ENCODE results near the gene FZD2. TPM values are rescaled to one million over a fixed set of nuclear protein-coding genes. Genes with fewer than 3 reads are reported as not detected.

FZD2 gene
- total and polyA plus RNA-seq, 2 of the 13 experiments (the other 11 are each of a cell fraction or from before 2014, with no cell fraction given): 0.07 to 0.13 TPM

DNA sequence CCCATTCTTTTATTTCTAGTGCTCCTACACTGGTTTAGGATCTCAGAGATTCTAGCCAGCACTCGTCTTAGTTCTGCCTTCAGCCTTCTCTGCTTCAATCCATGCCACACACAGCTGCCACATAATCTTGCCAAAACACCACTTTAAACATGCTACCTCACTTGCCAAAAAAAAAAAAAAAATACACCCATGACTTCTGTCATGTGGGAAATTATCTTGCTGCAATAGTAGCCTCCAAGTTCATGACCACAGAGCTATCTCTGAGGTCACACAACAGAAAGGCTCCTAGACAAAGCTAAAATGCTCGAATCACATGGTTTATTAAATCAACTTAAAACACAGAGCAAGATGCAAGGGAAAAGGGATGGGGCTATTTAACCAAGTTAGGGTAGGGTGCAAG lies 18.1 kb downstream of the FZD2 start:
- 1% methylated on average over 2 of the region's 2 CpGs for WGBS (ENCODE audit: low lambda C conversion rate)
- ATAC-seq (no peak), DNase-seq (ENCODE audit: low spot score) (no peak), FAIRE-seq (no peak)
- Histone ChIP-seq H3K4me1 (ENCODE audit: insufficient read depth, low read length) (no peaks in the 10 kb centered on the region), H3K27ac (ENCODE audit: extremely low read length, insufficient read depth, low read length) (no peak overlapping the region), H3K4me2 (ENCODE audit: low read depth, low read length) (no peak overlapping the region), H3K79me2 (ENCODE audit: insufficient read depth, low read length) (no peaks in the 10 kb centered on the region), H2AFZ (ENCODE audit: low read length) (no peak overlapping the region), H3K9me3 (ENCODE audit: low read length) (no peaks in the 10 kb centered on the region), H3K36me3 (replicated peaks in 1 of 2; ENCODE audit: control insufficient read depth in 1 of 2, insufficient read depth in 2 of 2, low read length in 2 of 2) (no peaks in the 10 kb centered on the region), H3K4me3 (replicated peaks in 1 of 3; ENCODE audit: insufficient read depth in 1 of 3, low read depth in 2 of 3, low read length in 3 of 3) (no peak overlapping the region), H3K9ac (ENCODE audit: insufficient read depth, low read depth, low read length) (no peak overlapping the region), H3K27me3 (ENCODE audit: control insufficient read depth in 1 of 2, insufficient read depth in 2 of 2, low read length in 2 of 2) (peaks cover 0 to 16% of the 10 kb centered on the region in 2 experiments; a peak in 1 of 5 replicates), H4K20me1 (ENCODE audit: insufficient read depth, low read length) (no peaks in the 10 kb centered on the region)
- in situ Hi-C loops (cut with HindIII; ENCODE audit: extremely low pct_ligation_motif_present, low pct_unique_long_range_greater_than_20kb) (no loop called here), intact Hi-C loops (cut with micrococcal nuclease; ENCODE audit: unreplicated experiment) (no loop called here)
- ChIA-PET POLR2A (no interaction called here), CTCF (ENCODE audit: low intra/inter-chr PET ratio, low total read pairs) (no interaction called here)
- BruUV-seq (replicated peaks): no TSS peak
- TF ChIP-seq TRIM24 (CRISPR knock-in tag; IDR thresholded peaks at IDR 0.05): no peak
- no peak for TF ChIP-seq PHB2 (IDR thresholded peaks at IDR 0.05; ENCODE audit: partially characterized antibody)
- no peak for TF ChIP-seq ZNF766 (CRISPR knock-in tag; IDR thresholded peaks at IDR 0.05; ENCODE audit: borderline replicate concordance)
- no peak for TF ChIP-seq HNF4G (IDR thresholded peaks at IDR 0.05; ENCODE audit: borderline replicate concordance, low read depth, low read length)
- no peak for TF ChIP-seq HNF4G (CRISPR knock-in tag; IDR thresholded peaks at IDR 0.05; ENCODE audit: borderline replicate concordance, low read depth)
- no peak for TF ChIP-seq ETV5 (CRISPR knock-in tag; IDR thresholded peaks at IDR 0.05; ENCODE audit: borderline replicate concordance)
- TF ChIP-seq HINFP (CRISPR knock-in tag; IDR thresholded peaks at IDR 0.05; ENCODE audit: low read depth): no peak
- no peak for TF ChIP-seq ZBTB1 (CRISPR knock-in tag; IDR thresholded peaks at IDR 0.05; ENCODE audit: borderline replicate concordance)
- no peak for TF ChIP-seq FOXJ3 (CRISPR knock-in tag; IDR thresholded peaks at IDR 0.05; ENCODE audit: borderline replicate concordance)
- TF ChIP-seq, protein P1, sequence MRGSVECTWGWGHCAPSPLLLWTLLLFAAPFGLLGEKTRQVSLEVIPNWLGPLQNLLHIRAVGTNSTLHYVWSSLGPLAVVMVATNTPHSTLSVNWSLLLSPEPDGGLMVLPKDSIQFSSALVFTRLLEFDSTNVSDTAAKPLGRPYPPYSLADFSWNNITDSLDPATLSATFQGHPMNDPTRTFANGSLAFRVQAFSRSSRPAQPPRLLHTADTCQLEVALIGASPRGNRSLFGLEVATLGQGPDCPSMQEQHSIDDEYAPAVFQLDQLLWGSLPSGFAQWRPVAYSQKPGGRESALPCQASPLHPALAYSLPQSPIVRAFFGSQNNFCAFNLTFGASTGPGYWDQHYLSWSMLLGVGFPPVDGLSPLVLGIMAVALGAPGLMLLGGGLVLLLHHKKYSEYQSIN (CRISPR knock-in tag; IDR thresholded peaks at IDR 0.05; ENCODE audit: borderline replicate concordance): no peak
- TF ChIP-seq, protein P2, sequence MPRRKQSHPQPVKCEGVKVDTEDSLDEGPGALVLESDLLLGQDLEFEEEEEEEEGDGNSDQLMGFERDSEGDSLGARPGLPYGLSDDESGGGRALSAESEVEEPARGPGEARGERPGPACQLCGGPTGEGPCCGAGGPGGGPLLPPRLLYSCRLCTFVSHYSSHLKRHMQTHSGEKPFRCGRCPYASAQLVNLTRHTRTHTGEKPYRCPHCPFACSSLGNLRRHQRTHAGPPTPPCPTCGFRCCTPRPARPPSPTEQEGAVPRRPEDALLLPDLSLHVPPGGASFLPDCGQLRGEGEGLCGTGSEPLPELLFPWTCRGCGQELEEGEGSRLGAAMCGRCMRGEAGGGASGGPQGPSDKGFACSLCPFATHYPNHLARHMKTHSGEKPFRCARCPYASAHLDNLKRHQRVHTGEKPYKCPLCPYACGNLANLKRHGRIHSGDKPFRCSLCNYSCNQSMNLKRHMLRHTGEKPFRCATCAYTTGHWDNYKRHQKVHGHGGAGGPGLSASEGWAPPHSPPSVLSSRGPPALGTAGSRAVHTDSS (CRISPR knock-in tag; conservative IDR thresholded peaks at IDR 0.05): no peak
- no peak for TF ChIP-seq ZNF619 (CRISPR knock-in tag; IDR thresholded peaks at IDR 0.05)
- no peak for TF ChIP-seq CREB1 (IDR thresholded peaks at IDR 0.05)
- TF ChIP-seq CREB1 (CRISPR knock-in tag; IDR thresholded peaks at IDR 0.05): no peak
- TF ChIP-seq, protein P3, sequence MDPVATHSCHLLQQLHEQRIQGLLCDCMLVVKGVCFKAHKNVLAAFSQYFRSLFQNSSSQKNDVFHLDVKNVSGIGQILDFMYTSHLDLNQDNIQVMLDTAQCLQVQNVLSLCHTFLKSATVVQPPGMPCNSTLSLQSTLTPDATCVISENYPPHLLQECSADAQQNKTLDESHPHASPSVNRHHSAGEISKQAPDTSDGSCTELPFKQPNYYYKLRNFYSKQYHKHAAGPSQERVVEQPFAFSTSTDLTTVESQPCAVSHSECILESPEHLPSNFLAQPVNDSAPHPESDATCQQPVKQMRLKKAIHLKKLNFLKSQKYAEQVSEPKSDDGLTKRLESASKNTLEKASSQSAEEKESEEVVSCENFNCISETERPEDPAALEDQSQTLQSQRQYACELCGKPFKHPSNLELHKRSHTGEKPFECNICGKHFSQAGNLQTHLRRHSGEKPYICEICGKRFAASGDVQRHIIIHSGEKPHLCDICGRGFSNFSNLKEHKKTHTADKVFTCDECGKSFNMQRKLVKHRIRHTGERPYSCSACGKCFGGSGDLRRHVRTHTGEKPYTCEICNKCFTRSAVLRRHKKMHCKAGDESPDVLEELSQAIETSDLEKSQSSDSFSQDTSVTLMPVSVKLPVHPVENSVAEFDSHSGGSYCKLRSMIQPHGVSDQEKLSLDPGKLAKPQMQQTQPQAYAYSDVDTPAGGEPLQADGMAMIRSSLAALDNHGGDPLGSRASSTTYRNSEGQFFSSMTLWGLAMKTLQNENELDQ (CRISPR knock-in tag; IDR thresholded peaks at IDR 0.05; ENCODE audit: borderline replicate concordance): no peak
- TF ChIP-seq ZFP36L2 (CRISPR knock-in tag; IDR thresholded peaks at IDR 0.05): no peak
- no peak for TF ChIP-seq PRPF4 (IDR thresholded peaks at IDR 0.05; ENCODE audit: low read depth, low read length, poor library complexity, severe bottlenecking)
